Small intestine (tissue), 16 donors: ENCODE data around the gene RPS6KA6. TPM values are rescaled to one million over a fixed set of nuclear protein-coding genes. Genes with fewer than 3 reads are reported as not detected.

Source experiments
- DNase-seq, 2 donors: peaks; one replicate each; pipeline versions ENCODE4 v3.0.0 to v3.0.0-alpha.2; 2013
- FAIRE-seq: peaks from 2 replicates; lab custom pipeline; 2012; peaks lifted over from hg19 to GRCh38; lab: Jason Lieb, UNC
- H3K27ac ChIP-seq, 3 donors: one replicate each; pipeline ENCODE4 v1.5.1; 2013; ENCODE audit warnings: low read length in 2 of 3, mild to moderate bottlenecking in 2 of 3, control low read depth in 1 of 3, inconsistent platforms in 1 of 3, low read depth in 1 of 3, moderate library complexity in 1 of 3
- H3K27me3 ChIP-seq, 3 donors: one replicate each; pipeline ENCODE4 v1.6.1; 2013; ENCODE audit warnings: low read length in 3 of 3, inconsistent platforms in 1 of 3; ENCODE audit not compliant: control insufficient read depth in 3 of 3, insufficient read depth in 3 of 3
- H3K36me3 ChIP-seq, 3 donors: one replicate each; pipeline ENCODE4 v1.6.1; 2013; ENCODE audit warnings: low read length in 3 of 3, inconsistent platforms in 1 of 3, low read depth in 1 of 3, mild to moderate bottlenecking in 1 of 3, moderate library complexity in 1 of 3; ENCODE audit not compliant: control insufficient read depth in 3 of 3, insufficient read depth in 2 of 3
- H3K4me1 ChIP-seq, 3 donors: one replicate each; pipeline ENCODE4 v1.6.1; 2013; ENCODE audit warnings: low read length in 2 of 3, inconsistent platforms in 1 of 3, low read depth in 1 of 3, mild to moderate bottlenecking in 1 of 3, moderate library complexity in 1 of 3; ENCODE audit not compliant: control insufficient read depth in 3 of 3, insufficient read depth in 2 of 3
- H3K4me3 ChIP-seq, 3 donors: one replicate each; pipeline ENCODE4 v1.5.1; 2013; ENCODE audit warnings: low read length in 3 of 3, control low read depth in 1 of 3, inconsistent platforms in 1 of 3, low read depth in 1 of 3, mild to moderate bottlenecking in 1 of 3, moderate library complexity in 1 of 3
- H3K9me3 ChIP-seq, 2 donors: one replicate each; pipeline ENCODE4 v1.6.1; 2013; ENCODE audit warnings: low read depth in 1 of 2, low read length in 1 of 2; ENCODE audit not compliant: control insufficient read depth in 2 of 2, insufficient read depth in 1 of 2
- WGBS, 3 donors: extraction: QIAGEN DNeasy Blood & Tissue Kit; methylation state at CpG; one replicate each; pipeline ENCODE4 v1.1.7; 2013; 5-methylcytosine and 5-hydroxymethylcytosine counted together
- long read RNA-seq, 10 donors: transcript quantifications; one replicate each; lab custom pipeline, GENCODE V29; 2026
- polyA plus RNA-seq, 4 donors: library from polyadenylated mRNA; stranded (reverse) in 3 of 4; unstranded in 1 of 4; fragments of 200-250 nt in 3 of 4; fragments of 120-200 nt in 1 of 4; gene quantifications; one replicate each; pipeline versions ENCODE4 v1.2.1 to v1.2.3, GENCODE V29; 2013
- donor health status: healthy with polysubstance abuse.
- donor health status: control.
- donor health status: control.
- donor health status: Bipolar disorder and iron deficiency.
- donor health status: healthy.

The RPS6KA6 gene
- polyA plus RNA-seq = 1 to 10 TPM; 2.2 to 8.8 (median 3.7) TPM
- long read RNA-seq, donor 1 = 0 reads
- long read RNA-seq, donor 2 = 0 reads
- long read RNA-seq, donor 3 = 0 reads
- long read RNA-seq, donor 4 = 0 reads
- long read RNA-seq, donor 5 = 0 reads
- long read RNA-seq, donor 6 = 0 reads
- long read RNA-seq, donor 7 = 0 reads
- long read RNA-seq, donor 8 = 0 reads
- long read RNA-seq, donor 9 = 0 reads
- long read RNA-seq, donor 10, partial matches to known transcripts = 0 of 2 reads
- long read RNA-seq, donor 10, other reads (novel, unspliced or antisense) = 0 of 2 reads

- H3K4me1 ChIP-seq = peaks cover 0 to 6% (median 0%) of the 10 kb centered on the region in 3 donors
- peak within 1 kb of the TSS; percentile 28 to 76 (median 49) for H3K27ac ChIP-seq
- H3K36me3 ChIP-seq = no peaks in the 10 kb centered on the region
- 1 to 45% (median 16%) methylated on average over 25 to 80 of the region's 81 CpGs for WGBS, 3 donors
- FAIRE-seq = no peak
- no peaks in the 10 kb centered on the region for H3K27me3 ChIP-seq
- no peaks in the 10 kb centered on the region for H3K9me3 ChIP-seq
- peak; percentile 10 to 55 for DNase-seq
- peak within 1 kb of the TSS; percentile 40 to 75 (median 56) for H3K4me3 ChIP-seq
Measured at GRCh38 chrX:84187533-84188319, at the start of gene RPS6KA6. TSS of gene RPS6KA6 (minus strand) at chrX:84188199. CDS start at chrX:84187899, 300 bp downstream.

- WGBS, 3 donors = 61 to 86% (median 69%) methylated on average over 3 of the region's 3 CpGs
- no peak overlapping the region for H3K27ac ChIP-seq
- no peak for FAIRE-seq
- no peaks in the 10 kb centered on the region for H3K4me1 ChIP-seq
- H3K4me3 ChIP-seq = no peak overlapping the region
- no peaks in the 10 kb centered on the region for H3K27me3 ChIP-seq
- no peaks in the 10 kb centered on the region for H3K36me3 ChIP-seq
- H3K9me3 ChIP-seq = no peaks in the 10 kb centered on the region
- no peak for DNase-seq
Measured at GRCh38 chrX:84224741-84225140, 36.7 kb upstream of the RPS6KA6 start.

- H3K4me3 ChIP-seq = no peak overlapping the region
- H3K27me3 ChIP-seq = no peaks in the 10 kb centered on the region
- no peak for FAIRE-seq
- no peak overlapping the region for H3K27ac ChIP-seq
- no peak for DNase-seq
- H3K4me1 ChIP-seq = no peaks in the 10 kb centered on the region
- no peaks in the 10 kb centered on the region for H3K9me3 ChIP-seq
- no peaks in the 10 kb centered on the region for H3K36me3 ChIP-seq
Measured at GRCh38 chrX:84223261-84223660, 35.3 kb upstream of the RPS6KA6 start.

GRCh38 chrX:84221181-84221580, 33.2 kb upstream of the RPS6KA6 start:
- Histone ChIP-seq H3K27ac (no peak overlapping the region), H3K36me3 (no peaks in the 10 kb centered on the region), H3K9me3 (no peaks in the 10 kb centered on the region), H3K27me3 (no peaks in the 10 kb centered on the region), H3K4me1 (no peaks in the 10 kb centered on the region), H3K4me3 (no peak overlapping the region)
- no peak for FAIRE-seq
- 41 to 73% (median 72%) methylated on average over 2 of the region's 2 CpGs for WGBS, 3 donors
- no peak for DNase-seq

- WGBS, 3 donors = 55 to 70% (median 62%) methylated on average over 1 of the region's 1 CpG
Measured at GRCh38 chrX:84219551-84219950, 31.6 kb upstream of the RPS6KA6 start.

GRCh38 chrX:84218726-84219125, 30.7 kb upstream of the RPS6KA6 start:
- 52 to 76% (median 63%) methylated on average over 1 of the region's 1 CpG for WGBS, 3 donors
- no peaks in the 10 kb centered on the region for H3K9me3 ChIP-seq
- no peak for FAIRE-seq

More at GRCh38 chrX:84219551-84219950, 31.6 kb upstream of the RPS6KA6 start:
- FAIRE-seq (no peak), DNase-seq (no peak)
- H3K27ac ChIP-seq = no peak overlapping the region
- H3K36me3 ChIP-seq = no peaks in the 10 kb centered on the region
- H3K4me1 ChIP-seq = no peaks in the 10 kb centered on the region
- no peaks in the 10 kb centered on the region for H3K27me3 ChIP-seq
- no peaks in the 10 kb centered on the region for H3K9me3 ChIP-seq
- H3K4me3 ChIP-seq = no peak overlapping the region

GRCh38 chrX:84216881-84217280, 28.9 kb upstream of the RPS6KA6 start:
- FAIRE-seq = no peak
- H3K27me3 ChIP-seq = no peaks in the 10 kb centered on the region
- no peak for DNase-seq
- no peaks in the 10 kb centered on the region for H3K4me1 ChIP-seq
- no peaks in the 10 kb centered on the region for H3K36me3 ChIP-seq
- 35 to 50% (median 42%) methylated on average over 2 of the region's 2 CpGs for WGBS, 3 donors
- H3K27ac ChIP-seq = no peak overlapping the region
- no peak overlapping the region for H3K4me3 ChIP-seq
- no peaks in the 10 kb centered on the region for H3K9me3 ChIP-seq

More at GRCh38 chrX:84218726-84219125, 30.7 kb upstream of the RPS6KA6 start:
- H3K36me3 ChIP-seq = no peaks in the 10 kb centered on the region
- H3K27ac ChIP-seq = no peak overlapping the region
- H3K27me3 ChIP-seq = no peaks in the 10 kb centered on the region
- no peak overlapping the region for H3K4me3 ChIP-seq
- H3K4me1 ChIP-seq = no peaks in the 10 kb centered on the region
- no peak for DNase-seq

GRCh38 chrX:84216406-84216805, 28.4 kb upstream of the RPS6KA6 start:
- Histone ChIP-seq H3K9me3 (no peaks in the 10 kb centered on the region), H3K27ac (no peak overlapping the region), H3K36me3 (no peaks in the 10 kb centered on the region), H3K27me3 (no peaks in the 10 kb centered on the region), H3K4me3 (no peak overlapping the region), H3K4me1 (no peaks in the 10 kb centered on the region)
- 66 to 83% (median 78%) methylated on average over 5 of the region's 5 CpGs for WGBS, 3 donors
- DNase-seq (no peak), FAIRE-seq (no peak)
